Fibroblast of upper back skin (primary cell): ENCODE data around the gene OSTC.

Experiments
- DNase-seq: peaks from one replicate; pipeline ENCODE4 v3.0.0-alpha.2; 2013

OSTC gene

DNA sequence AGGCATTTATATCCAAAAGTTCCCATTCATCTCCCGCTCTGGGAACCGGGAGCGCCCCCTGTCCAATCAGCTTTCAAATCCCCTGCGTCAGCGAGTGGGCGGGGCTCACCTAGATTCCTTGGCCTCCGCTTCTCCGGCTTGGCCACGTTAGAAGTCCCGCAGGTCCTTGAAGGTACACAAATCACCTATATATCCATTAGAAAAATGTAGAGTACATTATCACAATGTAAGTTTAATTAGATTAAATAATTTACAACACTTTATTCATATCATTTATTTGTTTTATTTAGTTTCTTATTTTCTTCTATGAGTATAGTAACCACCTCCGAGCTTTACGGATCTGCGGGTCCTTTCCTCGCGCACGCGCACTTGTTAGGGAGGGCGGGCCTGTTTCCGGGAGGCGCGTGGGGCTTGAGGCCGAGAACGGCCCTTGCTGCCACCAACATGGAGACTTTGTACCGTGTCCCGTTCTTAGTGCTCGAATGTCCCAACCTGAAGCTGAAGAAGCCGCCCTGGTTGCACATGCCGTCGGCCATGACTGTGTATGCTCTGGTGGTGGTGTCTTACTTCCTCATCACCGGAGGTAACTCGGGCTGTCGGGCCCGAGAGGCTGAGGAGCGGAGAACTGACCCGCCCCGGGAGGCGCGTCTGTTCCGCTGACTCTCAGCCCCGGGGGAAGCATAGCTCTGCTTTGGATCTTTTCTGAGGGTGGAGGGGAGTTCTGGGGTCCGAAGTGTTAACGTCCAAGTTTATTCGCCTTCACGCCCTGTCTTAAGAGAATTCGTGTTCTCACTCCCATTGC, at the start of gene OSTC:
Gene OSTC (plus strand): TSS at position 388 of the 802 bp plus-strand sequence. CDS start 57 bp downstream, at position 445.
- peak; percentile 97 for DNase-seq

DNA sequence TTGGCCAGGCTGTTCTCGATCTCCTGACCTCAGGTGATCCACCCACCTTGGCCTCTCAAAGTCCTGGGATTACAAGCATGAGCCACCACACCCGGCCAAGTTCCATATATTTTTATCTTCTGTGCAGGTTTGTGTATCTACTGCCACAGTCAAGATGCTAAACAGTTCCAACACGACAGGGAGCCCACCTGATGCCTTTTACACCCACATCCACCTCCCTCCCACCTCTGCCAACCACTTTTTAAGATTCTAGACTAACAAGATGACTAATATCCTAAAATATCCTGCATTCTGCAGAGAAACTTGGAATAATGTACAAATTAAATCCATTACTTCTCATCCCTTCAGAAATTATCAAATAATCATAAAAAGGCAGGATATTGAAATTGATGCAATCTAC, 49.3 kb upstream of the OSTC start:
- DNase-seq = peak; percentile 9

DNA sequence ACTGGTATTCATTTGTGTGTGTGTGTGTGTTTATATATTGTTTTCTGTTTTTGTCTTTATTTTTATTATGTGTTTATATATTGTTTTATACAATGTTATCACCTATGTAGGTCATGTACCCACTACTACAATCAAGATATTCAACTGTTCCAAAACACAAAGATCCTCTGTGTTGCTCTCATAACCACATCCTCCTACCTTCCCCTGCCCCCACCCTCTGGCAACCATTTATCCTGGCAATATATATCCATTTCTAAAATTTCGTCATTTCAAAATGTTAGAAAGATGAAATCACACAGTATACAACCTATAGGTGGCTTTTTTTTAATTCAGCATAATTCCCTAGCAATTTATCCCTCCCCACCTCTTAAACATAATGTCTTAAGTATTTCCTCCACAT, 48.9 kb upstream of the OSTC start:
- peak; percentile 22 for DNase-seq

DNA sequence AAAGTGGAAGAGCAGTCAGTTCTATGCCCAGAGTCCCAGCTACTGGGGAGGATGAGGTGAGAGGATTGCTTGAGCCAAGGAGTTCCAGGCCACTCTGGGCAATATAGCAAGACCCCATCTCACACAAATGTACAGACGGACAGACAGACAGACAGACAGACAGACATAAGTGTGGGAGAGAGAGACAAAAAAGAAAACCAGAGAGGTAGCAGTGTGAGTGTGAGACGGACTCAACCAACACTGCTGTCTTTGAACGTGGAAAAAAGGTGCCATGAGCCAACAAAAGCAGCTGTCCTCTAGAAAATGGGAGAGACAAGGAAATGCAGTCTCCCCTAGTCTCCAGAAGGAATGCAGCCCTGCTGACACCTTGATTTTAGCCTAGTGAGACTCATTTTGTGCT, 48.2 kb upstream of the OSTC start:
- DNase-seq = no peak

DNA sequence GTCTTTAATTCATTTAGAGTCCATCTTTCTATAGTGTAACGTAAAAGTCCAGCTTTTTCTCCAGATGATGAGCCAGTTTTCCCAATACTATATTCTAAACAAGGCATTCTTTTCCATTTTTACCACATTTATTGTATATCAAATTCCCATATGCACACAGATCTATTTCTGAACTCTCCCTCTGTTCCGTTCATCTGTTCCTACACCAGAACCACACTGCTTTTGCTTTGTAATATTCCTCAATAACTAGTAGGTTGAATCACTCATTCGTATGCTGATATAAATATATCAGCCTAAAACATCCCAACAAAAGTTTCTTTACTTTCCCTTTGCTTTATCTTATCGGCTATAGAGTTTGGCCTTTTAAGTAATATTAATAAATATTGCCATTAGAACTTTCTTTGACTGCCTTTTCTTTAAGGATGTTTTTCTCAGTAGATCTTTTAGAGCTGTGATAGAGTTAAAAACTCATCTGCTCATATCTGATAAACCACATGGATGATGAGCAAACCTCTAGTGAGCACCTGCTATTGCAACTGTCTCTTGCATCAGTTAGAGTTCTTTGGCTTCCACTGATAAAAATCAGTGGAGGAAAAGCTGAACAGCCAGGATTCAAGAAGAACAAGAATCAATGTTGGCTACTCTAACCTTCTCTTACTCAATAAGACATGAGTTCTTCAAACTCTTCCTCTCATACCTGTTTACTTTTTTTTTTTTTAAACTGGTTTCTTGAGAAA, 43.2 kb upstream of the OSTC start:
- DNase-seq = no peak

DNA sequence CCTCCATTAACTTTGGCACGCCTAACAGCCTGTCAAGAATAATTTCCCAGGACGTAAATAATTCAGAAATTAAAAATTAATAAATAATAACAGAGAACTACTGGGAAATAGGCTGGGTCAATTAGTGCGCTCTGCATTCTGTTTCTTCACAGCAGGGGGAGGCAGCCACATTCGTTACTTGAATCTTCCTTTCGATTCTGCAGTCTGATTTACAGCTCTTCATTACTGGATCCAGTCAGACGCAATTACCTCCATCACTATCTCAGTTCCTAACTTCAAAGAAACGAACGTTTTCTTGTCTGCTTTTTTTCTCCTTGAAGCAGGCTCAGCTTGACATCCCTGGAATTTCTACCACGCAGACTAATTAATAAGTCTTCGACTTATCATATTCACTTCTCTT, 39.0 kb upstream of the OSTC start:
- peak; percentile 32 for DNase-seq

DNA sequence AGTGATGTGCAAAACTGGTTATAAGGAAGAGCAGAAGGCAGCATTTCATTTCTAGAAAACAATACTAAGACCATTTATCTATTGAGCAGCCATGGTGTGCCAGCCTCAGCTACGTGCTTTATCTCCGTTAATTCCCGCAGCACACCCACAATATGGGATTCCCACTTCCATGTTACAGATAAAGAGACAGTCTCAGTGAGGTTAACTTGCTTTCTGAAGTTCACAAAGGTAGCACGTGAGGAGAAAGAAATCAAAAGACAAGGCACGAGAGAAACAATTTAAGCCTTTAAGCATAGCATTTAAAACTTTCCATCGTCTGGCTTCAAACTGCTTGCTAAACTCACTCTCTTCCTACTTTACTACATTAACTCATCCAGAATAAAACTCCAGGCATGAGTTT, 38.0 kb upstream of the OSTC start:
- DNase-seq = no peak

DNA sequence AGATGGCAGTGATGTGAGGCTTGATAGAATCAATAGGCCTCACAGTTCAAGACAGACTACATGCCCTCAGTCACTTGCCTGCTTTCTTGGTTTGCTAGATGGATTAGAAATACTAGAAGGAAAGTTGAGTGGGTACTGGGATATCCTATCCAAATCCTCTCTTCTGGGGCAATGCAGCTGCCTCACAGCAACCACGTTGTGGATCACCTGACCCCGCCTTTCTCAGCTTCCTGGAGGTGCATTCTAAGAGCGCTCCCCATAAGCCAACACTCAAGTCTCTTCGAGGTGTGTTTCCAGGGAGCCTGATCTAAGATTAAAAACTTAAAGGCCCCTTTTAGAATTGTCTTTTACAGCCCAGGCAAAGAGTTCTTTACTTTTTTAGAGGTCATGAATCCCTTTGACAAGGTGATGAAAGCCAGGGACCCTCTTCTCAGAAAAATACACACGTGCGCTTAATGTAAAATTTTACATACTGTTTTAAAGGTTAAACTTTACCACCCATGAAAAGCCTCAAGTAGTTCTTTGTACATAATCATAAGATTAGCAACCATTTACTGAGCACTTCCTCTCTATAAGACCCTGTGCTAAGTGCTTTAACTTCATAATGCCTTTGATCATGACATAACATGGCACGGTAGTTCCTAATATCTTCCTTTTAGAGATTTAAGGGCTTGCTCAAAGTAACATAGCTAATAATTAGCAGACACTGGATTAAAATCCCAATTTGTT, 30.9 kb upstream of the OSTC start:
- no peak for DNase-seq

DNA sequence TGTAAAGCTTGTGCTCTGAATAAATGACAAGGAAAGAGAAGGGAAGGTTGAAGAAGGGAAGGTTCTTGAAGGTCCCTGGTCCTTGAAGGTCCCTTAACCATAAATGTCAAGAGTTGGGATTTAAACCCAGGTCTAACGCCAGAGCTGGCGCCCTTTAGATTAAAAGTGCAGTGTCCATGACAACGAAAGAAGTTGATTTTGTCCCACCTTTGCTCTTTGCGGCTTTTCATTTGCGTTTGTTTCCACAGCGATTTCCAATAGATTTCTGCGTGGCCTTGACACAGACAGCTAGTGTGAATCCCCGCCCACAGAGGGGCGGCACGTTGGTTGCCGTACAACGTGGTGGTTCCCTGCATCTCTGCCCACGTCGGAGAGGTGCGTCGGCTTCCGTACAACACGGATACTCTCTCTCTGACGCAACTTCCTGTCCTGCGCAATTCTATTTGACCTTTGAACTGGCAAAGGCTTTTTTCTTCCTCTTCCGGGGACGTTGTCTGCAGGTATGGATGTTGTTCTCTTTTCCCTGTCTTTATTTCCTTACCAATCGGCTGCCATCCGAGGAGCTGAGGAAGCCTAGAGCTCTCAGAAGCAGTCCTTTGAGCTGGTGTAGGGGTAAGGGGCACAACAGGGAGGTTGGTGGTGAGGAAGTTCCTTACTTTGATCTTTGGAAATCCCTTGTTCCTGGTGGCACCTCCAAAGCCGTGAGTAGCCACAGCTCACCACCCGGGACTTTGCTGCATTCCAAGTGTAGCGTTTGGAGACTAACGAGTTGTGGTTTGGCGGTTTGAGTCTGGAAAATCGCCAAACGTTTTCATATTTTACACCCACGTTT, 30.1 kb upstream of the OSTC start, which contains the start of gene RPL34:
Gene RPL34 (plus strand): TSS at position 476 of the 832 bp plus-strand sequence. CDS start 1,384 bp downstream, outside the sequence.
- peak; percentile 99 for DNase-seq

DNA sequence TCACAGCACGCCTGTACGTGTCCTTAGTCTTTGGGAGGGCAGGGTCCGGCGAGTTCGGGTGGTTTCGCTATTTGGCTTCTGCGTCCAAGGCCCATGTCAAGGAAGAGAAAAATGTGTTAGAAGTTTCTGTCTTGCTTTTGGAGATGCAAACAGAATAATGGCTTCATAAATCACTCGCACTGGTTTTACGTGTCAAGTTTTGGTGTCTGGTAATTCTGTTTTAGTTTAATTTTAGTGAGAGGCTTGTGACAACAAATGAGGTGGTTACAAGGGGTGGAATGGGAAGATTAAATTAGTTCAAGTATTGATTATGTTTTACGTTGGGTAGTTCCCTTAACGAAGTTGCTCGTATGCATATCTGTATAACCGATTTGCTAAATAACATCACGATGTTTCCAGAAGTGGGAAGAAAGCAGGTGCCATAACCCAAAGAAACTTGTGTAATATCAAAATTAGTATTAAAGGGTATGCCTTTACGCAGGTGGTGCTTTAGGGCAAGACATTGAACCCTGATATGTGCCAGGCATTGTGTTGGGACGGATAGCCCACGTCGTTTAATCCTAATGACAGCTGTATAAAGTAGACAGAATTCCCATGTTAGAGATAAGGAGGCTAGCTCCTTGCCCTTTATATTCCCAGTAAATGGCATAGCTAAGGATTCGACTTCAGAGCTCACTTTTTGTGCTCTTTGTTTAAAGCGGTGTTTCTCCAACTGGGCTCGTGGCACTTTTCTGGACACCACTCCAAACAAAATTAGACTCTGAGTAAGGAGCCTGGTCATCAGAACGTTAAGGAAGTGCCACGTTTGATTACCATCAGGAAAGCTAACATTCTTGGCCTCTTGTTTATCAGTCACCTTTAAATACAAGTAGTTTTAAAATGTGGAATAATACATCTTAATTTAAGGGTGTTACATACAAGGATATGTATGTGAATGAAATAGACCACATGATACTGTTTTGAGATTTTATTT, 29.2 kb upstream of the OSTC start:
- no peak for DNase-seq

DNA sequence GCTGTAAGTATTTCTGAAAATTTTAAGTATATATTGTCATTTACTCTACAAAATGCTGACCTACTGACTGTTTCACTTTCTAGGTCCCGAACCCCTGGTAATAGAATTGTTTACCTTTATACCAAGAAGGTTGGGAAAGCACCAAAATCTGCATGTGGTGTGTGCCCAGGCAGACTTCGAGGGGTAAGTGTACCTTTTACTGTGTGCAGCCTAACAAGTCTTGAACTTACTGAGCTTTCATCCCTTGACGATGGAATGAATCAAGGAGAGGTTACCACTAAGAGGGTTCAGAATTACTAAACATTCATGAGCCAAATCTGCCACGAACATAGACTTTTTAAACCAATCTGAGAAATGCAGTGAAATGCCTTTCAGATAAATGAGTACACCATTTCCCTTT, 28.4 kb upstream of the OSTC start:
- DNase-seq = no peak

DNA sequence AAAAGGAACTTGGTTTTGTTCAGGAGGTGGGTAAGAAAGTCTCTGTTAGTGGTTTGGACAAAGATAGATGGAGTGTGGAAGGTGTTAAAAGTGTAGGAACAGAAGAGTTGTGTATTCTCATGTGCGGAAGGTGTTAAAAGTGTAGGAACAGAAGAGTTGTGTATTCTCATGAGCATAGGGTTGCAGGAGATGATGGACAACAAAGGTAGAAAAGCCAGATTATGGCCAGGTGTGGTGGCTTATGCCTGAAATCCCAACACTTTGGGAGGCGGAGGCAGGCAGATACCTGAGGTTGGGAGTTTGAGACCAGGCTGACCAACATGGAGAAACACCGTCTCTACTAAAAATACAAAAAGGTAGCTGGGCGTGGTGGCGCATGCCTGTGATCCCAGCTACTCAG, 27.6 kb upstream of the OSTC start:
- no peak for DNase-seq

DNA sequence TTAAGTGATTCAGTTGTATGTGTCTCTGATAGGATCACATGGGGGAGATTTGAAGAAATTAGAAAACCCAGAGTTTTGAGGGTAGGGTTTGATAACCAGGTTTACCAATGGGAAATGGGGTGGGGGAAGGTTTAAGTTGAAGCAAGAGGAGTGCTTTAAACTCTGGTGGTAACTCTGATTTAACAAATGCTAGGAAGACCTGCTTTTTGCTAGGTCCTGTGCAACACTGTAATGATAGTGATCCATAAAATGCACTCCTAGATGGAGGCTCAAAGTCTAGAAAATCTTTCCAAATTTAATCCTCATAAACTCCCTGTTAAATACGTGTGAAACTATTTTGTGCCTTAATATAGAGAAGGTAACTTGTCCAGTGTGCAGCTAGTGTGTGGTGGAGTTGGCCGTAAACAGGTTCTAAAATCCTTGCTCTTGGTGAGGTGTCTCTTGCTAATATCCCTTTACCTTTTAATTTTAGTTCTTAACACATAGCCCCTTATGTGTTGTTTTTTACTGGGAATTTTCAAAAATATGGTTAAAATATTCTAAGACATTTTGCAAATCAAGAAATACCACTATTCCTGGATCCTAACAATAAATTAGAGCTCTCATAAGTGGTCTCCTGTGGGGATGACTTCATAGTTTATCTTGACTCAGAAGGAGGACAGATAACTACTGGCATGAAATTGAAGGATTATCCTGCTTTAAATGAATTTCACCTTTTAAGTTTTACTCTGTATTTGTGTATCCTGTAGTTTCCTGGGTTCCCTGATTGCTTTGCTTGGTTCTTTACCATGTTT, 25.9 kb upstream of the OSTC start:
- DNase-seq = no peak

DNA sequence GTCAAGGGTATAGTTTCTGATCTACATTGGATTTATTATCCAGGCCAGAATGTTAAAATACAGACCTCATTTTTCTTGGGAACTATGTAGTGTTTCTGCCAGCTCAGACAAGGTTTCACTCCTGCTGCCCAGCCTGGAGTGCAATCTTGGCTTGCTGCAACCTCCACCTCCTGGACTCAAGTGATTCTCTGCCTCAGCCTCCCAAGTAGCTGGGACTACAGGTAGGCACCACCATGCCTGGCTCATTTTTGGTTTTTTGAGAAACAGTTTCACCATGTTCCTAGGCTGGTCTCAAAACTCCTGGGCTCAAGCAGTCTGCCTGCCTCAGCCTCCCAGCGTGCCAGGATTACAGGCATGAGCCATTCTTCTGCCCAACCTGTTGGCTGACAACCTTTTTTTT, 24.3 kb upstream of the OSTC start:
- DNase-seq = no peak

DNA sequence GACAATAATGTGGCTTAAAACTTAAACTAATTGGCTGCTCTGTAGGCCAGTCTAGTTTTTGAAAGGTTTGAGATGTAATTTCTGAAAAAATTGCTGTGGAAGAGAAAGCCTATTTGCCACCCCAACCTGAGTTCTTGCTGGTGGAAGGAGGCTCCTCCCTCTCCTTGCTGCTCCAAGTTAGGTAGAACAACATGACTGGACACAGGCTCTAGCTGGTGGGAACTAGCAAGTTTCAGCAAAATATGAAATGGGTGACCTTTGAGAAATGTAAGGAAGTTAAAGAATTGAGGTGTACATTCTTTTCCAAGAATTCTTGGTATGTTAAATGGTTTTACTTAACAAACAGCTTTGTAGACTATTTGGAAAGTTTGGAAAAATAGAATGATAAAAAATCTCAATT, 22.0 kb upstream of the OSTC start:
- no peak for DNase-seq

DNA sequence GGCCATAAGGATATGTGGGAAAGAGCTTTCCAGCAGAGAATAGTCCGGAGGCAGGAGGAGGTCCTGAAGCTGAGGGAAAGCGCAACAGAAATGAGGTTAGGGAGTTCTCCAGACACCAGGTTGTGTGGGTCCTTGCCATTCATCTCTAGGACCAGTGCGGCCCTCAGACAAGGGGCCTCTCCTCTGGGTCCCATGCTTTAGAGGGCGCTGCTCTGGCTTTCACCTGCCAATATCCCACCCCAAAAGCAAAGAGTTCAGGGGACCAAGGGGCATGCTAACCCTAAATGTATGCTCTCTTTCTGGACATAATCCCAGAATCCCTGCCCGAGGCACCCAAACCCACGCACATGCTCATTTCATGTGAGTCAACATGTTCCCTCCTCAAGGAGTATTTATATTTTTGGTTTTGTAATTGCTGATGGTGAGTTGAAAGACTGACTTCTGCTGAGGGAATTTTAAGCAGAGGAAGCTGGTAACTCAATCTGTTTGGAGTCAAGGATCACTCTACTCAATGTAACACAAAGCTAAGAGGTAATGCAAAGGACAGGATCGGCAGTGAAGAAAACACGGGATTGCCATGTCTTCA, 15.2 kb upstream of the OSTC start:
- DNase-seq = no peak

DNA sequence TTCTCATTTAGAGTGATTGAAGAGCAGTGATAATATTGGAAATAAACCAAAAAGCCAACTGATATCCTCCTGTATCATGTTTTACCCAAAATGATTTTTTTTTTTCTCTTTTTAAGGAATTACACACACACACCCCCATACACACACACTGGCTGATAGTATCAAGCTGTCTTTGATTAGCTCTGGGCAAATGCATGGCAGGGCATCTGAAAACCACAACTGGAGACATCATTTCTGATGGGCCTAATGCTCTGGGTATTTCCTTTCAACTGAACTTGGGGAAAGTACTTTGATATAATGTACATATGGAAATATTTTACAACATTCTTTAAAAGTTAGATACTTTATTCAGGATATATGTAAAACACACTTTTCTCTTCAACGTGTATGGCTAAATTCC, 14.2 kb upstream of the OSTC start:
- DNase-seq = peak; percentile 76

DNA sequence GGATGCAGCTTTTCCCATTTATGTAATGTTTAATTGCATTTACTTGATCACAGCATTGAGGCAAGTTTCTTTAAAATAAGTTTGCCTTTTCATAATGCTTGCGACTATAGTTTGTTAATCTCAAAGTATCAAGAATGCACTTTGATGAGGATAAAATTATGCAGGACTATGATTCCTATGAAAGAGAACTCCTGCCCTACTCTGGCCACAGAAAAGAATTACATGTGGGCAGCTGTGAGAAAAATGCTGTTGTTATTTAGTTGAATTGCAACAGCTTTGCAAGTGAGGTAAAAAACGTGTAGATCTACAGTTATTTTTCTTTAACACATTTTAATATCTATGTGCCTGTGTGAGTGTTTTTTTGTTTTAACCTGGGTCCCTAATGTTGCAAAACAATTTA, 12.5 kb upstream of the OSTC start:
- DNase-seq = no peak

DNA sequence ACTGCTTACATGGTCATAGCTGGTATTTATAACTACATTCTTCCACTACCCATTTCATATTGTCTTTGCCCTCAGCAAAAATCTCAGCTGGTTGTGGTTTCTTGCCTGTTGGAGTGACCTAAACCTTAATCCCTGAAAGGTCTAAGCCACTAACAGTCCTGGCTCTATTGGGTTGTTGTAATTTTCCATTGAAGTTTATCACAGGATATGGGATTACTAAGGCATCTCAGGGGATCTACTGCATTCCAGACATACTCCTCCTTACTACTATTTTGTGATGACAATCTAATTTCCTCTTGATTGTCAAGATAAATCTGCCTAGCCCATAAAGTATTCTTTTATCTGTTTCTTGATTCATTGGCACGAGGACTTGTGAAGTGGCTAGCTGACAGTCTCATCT, 6.2 kb upstream of the OSTC start:
- peak; percentile 84 for DNase-seq

DNA sequence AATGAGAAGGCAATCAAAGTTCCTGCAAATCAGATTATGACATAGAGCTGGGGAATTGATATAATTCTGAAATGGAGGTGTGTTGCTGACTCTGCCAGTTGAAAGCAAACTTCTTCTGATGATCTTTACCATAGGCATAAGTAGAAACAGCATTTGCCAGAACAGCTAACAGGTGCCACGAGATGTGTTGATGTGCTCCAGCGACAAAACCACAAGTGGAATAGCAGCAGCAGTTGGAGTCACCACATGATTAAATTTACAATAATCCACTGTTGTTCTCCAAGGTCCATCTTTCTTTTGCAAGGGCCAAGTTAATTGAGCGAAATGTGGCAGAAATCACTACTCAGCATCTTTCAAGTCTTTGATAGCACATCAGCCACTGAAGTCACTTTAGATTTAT, 3.7 kb upstream of the OSTC start:
- no peak for DNase-seq
